Adrenal gland (tissue), 5 donors: ENCODE data around the gene GRIA1.

Source experiments
- POLR2A ChIP-seq, 2 donors: fragments of 450-650 bp; IDR thresholded peaks; one replicate each; pipeline ENCODE4 v1.6.1; 2017; ENCODE audit warnings: antibody characterized with exemption in 2 of 2, mild to moderate bottlenecking in 2 of 2, moderate library complexity in 1 of 2
- TF ChIP-seq, protein P1 (sequence below), 6 experiments: fragments of 450-650 bp in 4 of 6; fragments of 200-600 bp in 2 of 6; sonication (generic) in 1 of 6; IDR thresholded peaks; 1 replicate in 5 of 6; 2 replicates in 1 of 6; pipeline versions ENCODE4 v1.5.1 to v1.8.0; 2016 to 2021; ENCODE audit warnings: antibody characterized with exemption in 6 of 6, mild to moderate bottlenecking in 2 of 6, moderate library complexity in 1 of 6
- donor health status: DM: no; HTN: no; CAD: no.

DNA sequence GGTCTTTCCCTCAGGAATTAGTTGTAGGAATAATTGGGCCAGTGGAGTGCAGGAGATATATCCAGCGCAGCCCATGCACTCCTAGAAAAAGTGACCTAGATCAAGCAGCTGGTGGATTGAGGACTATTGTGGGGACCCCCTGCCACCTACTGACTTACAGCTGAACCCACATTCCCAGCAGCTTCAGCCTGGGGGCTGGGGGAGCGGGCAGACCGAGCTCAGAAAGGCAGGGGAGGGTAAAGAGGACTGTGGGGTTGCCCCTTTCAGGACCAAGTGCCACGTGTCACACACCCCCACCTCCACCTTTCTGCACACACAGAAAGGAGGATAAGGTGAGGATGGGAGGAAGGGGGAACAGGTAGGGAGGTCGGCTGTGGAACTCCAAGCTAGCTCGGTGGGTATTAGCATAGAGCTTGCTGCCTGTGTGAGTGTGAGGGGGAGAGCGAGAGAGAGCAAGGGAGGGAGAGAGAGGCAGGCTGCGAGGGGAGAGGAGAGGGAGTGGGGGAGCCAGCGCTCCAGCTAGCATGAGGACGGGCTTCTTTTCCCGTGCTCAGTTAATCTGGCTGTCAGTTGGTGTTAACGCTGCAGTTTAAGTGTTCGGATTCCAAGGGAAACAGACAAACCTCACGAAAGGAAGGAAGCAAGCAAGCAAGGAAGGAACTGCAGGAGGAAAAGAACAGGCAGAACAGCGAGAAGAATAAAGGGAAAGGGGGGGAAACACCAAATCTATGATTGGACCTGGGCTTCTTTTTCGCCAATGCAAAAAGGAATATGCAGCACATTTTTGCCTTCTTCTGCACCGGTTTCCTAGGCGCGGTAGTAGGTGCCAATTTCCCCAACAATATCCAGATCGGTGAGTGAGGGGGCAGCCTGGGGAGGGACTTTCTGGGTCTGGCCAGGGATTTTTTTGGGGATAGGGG, at the start of gene GRIA1:
- TF ChIP-seq, protein P1, sequence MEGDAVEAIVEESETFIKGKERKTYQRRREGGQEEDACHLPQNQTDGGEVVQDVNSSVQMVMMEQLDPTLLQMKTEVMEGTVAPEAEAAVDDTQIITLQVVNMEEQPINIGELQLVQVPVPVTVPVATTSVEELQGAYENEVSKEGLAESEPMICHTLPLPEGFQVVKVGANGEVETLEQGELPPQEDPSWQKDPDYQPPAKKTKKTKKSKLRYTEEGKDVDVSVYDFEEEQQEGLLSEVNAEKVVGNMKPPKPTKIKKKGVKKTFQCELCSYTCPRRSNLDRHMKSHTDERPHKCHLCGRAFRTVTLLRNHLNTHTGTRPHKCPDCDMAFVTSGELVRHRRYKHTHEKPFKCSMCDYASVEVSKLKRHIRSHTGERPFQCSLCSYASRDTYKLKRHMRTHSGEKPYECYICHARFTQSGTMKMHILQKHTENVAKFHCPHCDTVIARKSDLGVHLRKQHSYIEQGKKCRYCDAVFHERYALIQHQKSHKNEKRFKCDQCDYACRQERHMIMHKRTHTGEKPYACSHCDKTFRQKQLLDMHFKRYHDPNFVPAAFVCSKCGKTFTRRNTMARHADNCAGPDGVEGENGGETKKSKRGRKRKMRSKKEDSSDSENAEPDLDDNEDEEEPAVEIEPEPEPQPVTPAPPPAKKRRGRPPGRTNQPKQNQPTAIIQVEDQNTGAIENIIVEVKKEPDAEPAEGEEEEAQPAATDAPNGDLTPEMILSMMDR (IDR thresholded peaks at IDR 0.05): no peak
- no peak for TF ChIP-seq POLR2A (IDR thresholded peaks at IDR 0.05)
